GM21528 (cell line): ENCODE measurements around the gene OPRL1.

Experiments used
- ATAC-seq: cut with Tn5 transposase; IDR thresholded peaks from one replicate; pipeline ENCODE4 v1.9.1; 2021; ENCODE audit warnings: mild to moderate bottlenecking, moderate library complexity; ENCODE audit not compliant: unreplicated experiment, low FRiP score

OPRL1 gene

DNA sequence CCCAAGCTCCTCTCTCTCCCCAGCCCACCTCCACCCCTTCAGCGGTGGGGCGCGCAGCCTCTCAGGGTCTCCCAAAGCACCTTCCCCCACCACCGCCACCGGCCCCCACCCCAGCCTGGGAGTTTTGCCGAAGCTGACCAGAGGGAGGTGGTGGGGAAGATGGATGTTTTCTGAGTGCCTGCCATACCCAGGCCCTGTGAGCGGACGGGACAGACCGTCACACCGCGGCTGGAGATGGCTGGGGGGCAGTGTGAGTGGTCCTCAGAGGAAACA is 38.2 kb upstream of the OPRL1 start:
- ATAC-seq: no peak

DNA sequence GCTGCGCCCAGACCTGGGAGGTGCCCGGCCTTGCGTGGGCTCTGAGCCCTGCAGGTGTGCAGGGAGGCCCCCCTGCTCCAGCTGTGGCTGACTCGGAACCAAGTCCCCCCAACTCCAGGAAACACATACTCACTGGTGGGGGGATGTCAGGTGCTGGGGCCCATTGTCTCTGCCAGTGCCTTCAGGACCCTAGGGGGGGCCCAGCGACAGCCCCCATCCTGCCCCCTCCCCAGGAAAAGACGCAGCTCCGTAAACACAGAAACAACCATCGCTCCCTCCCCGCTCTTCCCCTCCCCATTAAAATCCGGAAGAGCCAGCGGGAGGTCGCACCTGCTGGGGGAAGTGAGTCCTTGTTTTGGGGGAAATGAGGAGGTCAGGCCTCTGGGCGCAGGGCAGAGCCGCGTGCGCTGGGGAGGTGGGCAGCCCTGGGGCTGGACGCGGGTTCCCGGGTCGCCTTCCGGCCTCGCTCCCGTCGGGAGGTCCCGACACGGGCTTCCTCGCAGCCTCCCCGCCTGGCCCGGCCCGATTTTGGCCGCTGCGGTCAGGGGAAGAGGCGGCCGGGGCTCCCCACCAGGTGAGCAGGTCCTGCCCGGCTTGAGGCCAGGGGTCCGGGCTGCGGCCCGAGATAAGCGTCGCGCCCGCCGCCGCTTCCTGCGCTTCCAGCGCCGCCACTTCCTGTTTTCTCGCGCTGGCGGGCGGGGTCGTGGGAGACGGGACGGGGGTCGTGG is 37.7 kb upstream of the OPRL1 start:
- no peak for ATAC-seq

DNA sequence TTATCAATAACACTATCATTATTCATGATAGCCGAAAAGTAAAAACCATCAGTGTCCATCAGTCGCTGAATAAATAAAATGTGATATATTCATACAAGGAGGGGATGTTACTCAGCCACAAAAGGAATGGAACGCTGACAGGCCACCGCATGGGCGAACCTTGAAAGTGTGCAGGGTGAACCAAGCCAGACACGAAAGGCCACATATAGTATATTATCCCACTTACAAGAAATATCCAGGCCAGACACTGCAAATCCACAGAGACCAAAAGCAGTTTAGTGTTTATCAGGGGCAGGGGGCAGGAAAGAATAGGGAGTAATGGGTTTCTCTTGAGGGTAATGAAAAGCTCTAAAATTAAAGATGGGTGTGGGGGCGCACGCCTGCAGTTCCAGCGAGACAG is 36.1 kb upstream of the OPRL1 start:
- no peak for ATAC-seq

DNA sequence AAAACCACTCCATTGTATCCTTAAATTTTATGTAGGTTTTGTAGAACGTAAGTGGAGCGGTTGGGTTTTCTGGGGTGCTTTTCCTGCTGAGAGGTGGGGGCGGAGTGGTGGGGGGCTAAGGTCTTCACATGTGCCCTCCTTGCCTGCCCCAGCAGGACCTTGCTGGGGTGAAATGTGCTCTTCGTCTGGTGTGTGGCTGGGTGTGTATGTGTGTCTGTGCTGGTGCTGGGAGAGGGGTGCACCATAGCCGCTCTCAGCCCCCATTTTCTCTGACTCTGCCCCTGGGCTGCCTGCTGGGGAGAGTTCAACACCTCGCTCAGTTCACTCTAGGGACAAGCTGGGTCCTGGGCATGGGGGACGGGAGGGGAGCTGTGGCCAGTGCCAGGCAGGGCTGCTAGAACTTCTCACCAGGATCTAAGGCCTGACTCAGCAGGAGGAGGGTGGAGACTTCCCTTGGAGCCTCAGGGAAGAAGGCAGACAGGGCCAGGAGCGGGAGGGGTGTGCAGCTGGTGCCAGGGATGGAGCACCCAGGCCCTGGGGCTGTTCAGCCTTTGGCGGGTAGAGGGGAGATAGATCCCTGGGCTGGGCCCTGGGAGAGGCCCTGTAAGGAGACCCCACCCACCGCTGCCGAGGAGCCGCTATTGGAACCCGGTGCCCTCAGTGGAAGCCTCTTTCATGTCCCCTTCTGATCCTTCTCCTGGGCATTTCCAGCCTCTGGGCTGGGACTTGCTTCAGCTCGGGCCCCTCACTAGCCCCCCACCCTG is 35.2 kb upstream of the OPRL1 start:
- ATAC-seq: no peak

DNA sequence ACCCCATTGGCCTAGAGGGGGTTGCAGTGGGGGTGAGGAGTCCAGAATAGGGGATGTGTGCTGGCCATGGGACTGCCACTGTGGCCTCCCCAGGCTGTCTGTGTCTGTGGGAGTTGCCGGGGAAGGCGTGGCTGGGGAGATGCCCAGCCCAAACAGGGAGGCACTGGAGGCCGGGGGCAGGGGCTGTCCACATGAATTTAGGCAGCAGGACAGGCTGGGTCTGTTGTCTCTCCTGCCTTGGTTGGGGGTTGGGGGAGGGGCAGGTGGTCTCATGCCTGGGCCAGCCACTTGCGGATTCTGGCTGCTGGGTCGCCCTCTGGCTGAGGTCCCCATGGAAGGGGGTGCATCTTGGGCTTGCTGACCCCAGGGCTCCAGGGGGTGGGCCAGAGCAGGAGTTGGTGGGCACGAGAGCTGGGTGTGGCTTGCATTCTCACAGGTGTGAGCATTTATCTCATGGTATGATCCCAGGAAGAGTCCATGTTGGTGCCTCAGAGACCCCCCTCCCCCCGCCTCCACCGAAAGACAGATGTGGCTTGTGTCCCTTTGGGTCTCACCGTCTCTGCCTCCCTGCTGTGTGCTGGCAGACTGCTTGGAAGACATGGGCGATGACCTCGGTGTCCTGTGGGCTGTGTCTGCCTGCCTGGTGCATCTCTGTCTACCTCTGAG is 34.4 kb upstream of the OPRL1 start:
- no peak for ATAC-seq

DNA sequence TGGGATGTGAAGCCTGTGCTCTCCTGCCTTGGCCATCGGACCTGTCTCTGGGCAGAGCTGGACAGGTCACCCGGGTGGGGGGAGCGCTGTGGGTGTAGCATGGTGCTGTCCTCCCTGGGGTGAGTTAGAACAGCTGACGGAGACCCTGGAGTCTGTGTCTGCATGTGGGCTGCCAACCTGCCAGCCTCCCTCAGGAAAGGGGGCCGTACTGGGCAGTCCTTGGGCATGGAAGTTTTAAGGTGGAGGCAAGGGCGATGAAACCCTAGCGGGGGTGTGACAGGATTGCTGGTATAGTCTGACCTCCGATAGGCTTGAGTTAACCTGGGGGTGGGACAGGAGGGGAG is 32.9 kb upstream of the OPRL1 start:
- ATAC-seq: no peak

DNA sequence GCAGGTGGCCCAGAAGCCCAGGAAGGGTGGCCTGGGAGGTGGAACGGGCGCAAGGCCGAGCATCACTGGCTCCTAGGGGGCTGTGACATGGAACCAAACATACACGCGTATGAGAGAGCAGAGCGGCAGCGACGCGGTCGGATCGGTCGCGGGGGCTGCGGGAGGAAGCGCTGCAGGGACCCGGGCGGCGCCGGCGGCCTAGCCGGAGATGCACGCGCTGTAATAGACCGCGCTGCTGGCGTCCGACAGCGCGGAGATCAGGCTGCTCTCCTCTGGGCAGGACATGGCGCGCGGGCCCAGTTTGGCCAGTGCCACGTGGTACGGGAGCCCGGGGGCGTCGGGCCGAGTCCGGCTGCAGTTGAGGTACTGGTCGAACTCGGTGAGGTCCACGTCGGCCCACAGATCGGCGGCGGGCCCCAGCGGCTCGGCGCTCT is 31.9 kb upstream of the OPRL1 start:
- no peak for ATAC-seq

DNA sequence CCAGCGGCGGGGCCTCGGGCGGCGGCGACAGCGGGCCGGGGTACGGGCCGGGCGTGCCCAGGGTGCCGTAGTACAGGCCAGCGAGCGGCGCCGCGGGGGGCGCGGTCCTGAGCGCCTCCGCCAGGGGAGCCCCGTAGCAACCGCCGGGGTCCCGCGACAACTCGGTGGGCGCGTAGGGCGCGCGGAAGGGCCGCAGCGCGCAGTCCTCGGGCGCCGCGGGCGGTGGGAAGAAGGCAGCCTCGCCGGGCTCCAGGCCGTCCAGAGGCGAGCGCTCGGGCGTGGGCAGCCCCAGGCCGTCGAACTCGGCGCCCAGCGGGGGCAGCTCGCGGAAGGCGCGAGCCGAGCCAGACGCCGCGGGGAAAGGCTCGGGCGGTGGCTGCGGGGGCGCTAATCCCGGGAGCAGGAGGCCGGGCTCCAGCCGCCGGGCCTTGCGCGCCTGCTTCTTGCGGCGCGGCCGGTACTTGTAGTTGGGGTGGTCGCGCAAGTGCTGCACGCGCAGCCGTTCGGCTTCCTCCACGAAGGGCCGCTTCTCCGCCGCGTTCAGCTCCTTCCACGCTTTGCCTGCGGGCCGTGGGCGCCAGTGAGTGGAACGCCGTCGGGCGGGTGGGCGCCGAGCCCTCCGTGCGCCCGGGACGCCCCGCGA is 31.4 kb upstream of the OPRL1 start:
- no peak for ATAC-seq

DNA sequence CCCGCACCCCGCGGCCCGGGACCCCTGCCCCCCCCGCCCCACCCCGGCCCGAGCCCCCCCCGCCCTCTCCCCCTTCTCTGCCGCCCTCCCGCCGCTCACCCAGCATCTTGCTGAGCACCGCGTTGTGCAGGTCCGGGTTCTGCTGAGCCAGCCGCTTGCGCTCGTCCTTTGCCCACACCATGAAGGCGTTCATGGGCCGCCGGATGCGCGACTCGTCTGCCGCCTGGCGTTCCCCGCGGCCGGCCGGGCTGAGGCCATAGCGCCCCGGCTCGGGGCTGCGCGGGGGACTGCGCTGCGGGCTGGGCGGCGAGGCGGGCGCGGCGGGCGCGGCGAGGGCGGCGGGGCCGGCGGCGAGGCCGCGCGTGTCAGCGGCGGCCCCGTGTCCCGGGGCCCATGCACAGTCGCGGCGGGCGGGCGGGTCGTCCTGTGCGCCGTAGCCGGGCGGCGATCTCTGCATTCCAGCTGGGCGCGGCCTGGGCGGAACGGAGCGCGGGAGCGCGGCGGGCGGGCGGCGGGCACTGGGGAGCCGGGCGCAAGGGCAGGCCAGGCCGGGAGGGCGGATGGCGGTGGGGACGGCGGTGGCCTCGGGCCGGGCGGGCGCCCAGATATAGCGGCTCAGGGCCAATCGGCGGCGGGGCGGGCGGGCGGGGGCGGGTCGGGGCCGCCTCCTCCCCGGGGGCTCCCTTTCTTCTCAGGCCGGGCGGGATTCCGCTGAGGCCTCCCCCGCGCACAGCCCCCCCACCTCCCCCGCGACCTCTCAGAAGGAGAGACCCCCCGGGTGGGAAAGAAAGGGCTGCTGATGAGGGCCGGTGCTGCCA is 30.6 kb upstream of the OPRL1 start, which contains the start of gene SOX18:
SOX18 (minus strand) TSS at position 580 of the 818 bp plus-strand sequence; CDS start at position 457, 123 bp downstream.
- no peak for ATAC-seq

DNA sequence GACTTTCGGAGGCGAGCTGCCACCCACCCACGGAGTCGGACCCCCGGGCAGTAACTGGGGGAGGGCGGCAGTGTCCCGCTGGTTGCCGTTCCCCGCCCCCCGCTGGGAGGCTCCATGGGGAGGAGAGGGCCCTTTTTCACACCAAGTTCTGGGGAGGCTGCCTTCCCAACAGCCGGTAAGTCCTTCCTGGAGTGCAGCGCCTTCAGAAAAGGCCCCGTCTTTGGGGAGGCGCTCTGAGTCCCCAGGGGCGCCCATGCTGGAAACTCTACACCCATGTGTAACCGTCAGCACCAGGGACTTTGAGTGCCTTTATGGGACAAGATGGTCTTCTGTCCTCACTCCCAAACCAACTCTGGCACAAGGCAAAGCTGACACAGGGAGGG is 30.0 kb upstream of the OPRL1 start:
- no peak for ATAC-seq

DNA sequence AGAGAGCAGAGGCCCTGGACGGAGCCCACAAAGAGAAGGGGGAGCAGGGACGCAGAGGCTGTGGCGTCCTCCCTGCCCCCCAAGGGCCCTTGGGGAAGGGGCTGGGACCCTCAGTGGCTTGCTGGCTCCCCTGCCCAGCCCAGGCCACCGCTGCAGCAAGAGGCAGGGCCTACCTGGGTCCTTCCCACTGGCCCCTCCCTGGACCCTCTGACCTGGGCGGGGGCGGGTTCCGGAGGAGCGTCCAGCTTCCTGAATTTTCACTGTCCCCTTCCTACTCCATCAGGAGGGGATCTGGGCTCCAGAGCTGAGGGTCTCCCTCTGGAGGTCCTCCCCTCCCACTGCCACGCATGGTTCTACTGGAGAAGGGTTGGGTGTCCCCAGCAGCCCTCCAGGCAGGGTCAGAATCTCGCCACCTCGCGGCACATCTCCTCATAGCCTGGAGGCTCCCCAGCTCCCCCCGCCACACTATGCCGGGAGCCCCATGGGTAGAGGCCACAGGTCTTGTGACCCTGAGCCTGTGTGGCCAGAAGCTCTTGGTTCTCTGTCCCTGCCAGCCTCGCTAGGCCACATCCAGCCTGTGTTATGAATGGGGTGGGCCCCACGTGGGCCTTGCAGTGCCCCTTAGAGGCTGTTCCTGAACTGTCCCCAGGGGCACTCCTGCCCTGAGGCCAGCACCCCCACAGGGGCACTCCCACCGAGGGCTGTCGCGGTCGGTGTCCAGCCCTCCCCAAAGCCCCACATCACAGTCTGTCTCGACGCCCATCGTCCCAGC is 29.4 kb upstream of the OPRL1 start:
- no peak for ATAC-seq

DNA sequence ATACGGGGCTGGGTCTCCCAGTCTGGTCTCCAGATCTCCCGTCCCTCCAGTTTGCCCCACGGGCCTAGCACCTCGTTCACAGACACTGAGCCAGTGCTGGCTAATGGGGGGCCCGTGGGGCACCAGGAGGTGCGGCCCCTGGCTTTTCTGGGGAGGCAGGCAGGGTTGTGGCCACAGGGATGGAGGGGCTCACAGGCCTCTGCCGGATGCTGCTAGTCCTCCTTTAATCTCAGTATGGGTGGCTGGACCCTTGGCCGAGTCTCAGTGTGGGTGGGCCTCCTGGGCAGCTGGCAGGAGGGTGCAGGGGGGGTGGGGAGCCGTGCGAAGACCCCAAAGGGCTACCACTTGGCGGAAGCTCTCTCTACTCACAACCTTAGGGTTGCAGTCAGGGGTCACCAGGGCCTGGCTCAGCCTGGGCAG is 28.8 kb upstream of the OPRL1 start:
- no peak for ATAC-seq

DNA sequence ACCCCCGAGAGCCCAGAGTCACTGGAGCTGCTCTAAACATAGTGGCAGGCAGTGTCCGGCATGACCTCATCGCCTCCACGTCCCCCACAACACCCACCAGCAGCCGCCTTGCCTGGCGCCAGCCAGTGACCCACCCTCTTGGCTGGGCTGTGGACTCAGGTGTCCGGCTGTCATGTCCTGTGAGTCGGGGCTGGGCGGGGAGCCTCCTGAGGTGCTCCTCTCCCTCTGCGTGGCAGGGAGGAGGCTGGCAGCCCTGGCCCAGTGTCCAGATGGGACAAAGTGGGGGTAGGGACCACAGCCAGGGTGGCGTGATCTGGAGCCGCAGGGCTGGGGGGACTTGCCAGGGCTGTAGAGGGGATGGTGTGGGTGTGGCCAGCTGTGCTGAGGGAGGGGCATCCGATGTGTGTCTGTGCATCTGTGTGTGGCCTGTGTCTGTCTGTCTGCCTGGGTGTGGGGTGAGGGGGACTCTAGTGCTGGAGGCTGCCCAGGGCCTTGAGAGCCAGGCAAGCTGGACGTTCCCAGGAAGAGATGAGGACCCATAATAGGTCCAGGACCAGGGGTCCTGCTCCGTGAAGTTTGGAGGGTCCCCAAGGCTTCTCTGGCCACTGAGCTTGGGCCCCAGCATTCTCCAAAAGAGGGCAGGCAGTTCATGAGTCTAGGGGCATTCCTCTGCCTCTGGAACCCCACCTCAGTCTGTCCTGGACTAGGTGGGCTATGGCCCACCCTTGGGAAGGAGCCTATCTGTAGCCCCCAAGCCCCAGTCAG is 28.1 kb upstream of the OPRL1 start:
- ATAC-seq: no peak

DNA sequence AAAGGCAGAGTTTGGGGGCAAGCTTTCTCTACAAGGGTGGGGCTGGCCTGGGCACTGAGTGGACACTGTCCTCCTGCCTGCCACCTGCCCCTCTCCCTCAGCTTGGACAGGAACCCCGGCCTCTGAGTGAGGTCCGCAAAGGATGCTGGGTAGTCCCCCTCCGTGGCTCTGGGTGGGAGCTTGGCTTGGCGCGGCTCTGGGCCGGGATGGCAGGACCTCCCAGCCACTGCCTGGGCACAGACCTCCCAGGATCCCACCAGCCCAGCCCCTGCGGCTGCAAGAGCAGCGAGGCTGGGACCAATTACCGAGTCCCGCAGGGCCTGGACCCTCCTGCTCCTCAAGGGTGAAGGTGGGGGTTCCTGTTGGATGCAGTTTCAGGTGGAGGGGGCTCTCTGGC is 27.6 kb upstream of the OPRL1 start:
- ATAC-seq: no peak

DNA sequence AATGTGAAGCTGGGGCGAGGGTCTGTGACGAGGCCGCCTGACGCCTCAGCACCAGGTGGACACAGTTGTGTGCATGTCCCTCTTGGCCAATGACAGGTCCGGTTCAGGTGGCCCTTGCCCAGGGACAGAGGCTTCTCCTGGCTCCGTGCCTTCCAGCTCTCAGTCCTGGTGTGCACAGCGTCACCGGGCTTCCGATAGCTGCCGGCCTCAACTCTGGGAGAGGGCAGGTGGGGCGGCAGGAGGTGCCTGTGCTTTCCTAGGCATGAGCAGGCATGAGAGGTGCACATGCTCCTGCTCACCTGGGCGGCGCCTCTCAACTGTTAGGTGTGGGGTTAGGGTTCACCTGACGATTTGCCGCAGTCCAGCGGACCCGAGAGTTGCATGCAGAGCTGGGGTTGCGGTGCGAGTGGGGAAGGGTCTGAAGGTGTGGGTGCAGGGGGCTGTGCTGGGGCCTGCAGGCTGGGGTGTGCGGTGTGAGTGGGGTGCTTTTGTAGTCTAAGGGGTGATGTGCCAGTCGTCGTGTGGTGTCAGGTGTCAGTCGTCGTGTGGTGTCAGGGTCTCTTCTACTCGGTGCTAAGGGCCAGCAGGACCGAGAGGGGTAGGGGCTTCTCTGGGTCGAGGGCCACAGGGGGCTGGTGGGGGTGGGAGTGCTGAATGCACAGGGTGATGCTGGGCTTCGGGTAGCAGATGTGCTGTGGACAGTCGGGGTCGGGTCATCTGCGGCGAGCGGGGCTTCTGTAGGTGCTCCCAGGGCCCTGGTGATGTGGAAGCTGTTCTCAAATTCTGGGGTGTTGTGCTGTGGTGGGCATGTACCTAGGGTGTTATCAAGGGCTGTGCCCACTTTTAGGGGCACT is 26.7 kb upstream of the OPRL1 start:
- ATAC-seq: no peak

DNA sequence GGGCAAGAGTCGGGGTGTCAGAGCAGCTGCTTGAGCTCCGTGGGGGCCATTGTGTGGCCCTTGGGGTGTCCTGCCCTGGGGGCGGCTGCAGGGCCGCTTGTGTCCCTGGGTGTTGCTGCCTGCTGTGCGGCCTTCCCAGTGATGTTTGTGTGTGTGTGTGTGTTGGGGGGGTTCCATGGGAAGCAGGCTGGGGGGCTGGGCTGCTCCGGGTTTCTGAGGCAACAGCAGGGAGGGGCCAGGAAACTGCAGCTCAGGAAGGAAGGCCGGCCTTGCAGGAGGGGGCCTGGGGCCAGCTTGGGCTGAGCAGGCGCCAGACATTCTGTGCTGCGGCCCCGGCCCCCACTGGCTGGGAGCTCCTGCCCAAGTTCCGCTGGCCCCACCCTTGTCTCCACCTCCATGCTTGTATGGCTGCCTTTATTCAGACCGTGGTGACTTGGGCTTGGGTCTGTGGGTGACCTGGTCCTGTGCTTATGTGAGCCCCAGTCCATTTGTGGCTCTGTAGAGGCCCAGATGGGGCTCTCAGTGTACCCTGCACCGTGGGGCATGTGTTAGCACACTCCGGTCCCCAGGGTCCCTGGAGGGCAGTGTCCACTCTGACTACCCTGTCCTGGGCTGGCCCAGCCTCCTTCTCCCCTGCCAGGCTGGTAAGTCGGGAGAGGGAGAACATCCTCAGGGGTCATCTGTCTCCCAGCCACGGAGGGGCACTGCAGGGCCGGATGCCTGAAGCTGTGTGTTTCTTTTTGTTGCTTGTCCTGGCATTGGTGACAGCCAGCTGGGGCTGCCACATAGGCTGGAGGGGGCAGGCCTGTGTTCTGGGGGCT is 25.8 kb upstream of the OPRL1 start:
- no peak for ATAC-seq

DNA sequence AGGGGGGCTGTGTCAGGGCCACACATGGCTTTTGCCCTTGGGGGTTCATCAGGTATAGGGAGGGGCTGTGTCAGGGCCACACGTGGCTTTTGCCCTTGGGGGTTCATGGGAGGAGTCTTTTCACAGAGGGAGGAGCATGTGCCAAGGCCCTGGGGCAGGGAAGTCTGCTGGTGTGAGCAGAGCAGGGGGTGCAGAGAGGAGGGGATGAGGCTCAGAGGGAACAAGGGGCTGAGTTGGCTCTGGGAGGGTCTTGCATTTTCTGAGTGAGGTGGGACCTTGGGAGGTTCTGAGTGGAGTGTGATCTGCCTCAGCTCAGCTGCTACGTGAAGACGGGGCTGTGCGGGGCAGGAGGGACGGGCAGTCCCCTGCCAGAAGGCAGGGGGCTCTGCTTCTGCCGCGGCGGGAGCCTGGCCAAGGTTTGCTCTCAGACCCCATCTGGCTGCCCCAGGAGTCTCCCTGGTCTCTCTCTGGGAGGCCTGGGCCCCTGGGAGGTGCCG is 24.4 kb upstream of the OPRL1 start:
- no peak for ATAC-seq
